HepG2 (cell line): ENCODE data around the gene SLC12A5. TPM values are rescaled to one million over a fixed set of nuclear protein-coding genes. Genes with fewer than 3 reads are reported as not detected.
A peak's percentile ranks its signal among the peaks of the same experiment; 100 is the strongest.

Experiments used
- BRD4 ChIP-seq: sonication (generic); formaldehyde crosslinking; IDR thresholded peaks from 2 replicates; pipeline ENCODE4 v1.4.0; 2020; ENCODE audit warnings: missing genetic modification reagents
- CREM ChIP-seq, 2 experiments: sonication (generic) in 1 of 2; formaldehyde crosslinking in 1 of 2; IDR thresholded peaks; 2 replicates each; pipeline versions ENCODE4 v1.4.0 to v1.6.1; 2016 to 2020; ENCODE audit warnings: antibody characterized with exemption in 1 of 2, mild to moderate bottlenecking in 1 of 2, missing genetic modification reagents in 1 of 2
- CTCF ChIP-seq: sonication (generic); formaldehyde crosslinking; IDR thresholded peaks from 2 replicates; pipeline ENCODE4 v1.5.0; 2020; ENCODE audit warnings: mild to moderate bottlenecking, missing genetic modification reagents, moderate library complexity
- FOSL1 ChIP-seq: sonication (generic); formaldehyde crosslinking; IDR thresholded peaks from 2 replicates; pipeline ENCODE4 v1.9.0; 2021; ENCODE audit warnings: missing genetic modification reagents, borderline replicate concordance
- HDAC1 ChIP-seq: sonication (generic); formaldehyde crosslinking; IDR thresholded peaks from 2 replicates; pipeline ENCODE4 v1.5.1; 2020; ENCODE audit warnings: mild to moderate bottlenecking, missing genetic modification reagents
- HDAC6 ChIP-seq: fragments of 200-600 bp; sonication (generic); IDR thresholded peaks from 2 replicates; pipeline ENCODE4 v1.7.0; 2017; ENCODE audit warnings: mild to moderate bottlenecking, antibody characterized with exemption, low read length, low read depth
- HES4 ChIP-seq: sonication (generic); formaldehyde crosslinking; IDR thresholded peaks from 2 replicates; pipeline ENCODE4 v1.9.0; 2021; ENCODE audit warnings: mild to moderate bottlenecking, missing genetic modification reagents, borderline replicate concordance
- HMGXB4 ChIP-seq, 2 experiments: sonication (generic) in 1 of 2; formaldehyde crosslinking in 1 of 2; IDR thresholded peaks; 2 replicates each; pipeline versions ENCODE4 v1.4.0 to v1.6.1; 2018 to 2020; ENCODE audit warnings: missing genetic modification reagents in 2 of 2, borderline replicate concordance in 1 of 2, low read depth in 1 of 2, mild to moderate bottlenecking in 1 of 2, missing biosample characterization in 1 of 2
- HOXA3 ChIP-seq: sonication (generic); formaldehyde crosslinking; IDR thresholded peaks from 2 replicates; pipeline ENCODE4 v1.5.0; 2020; ENCODE audit warnings: missing genetic modification reagents
- MYNN ChIP-seq: sonication (generic); formaldehyde crosslinking; IDR thresholded peaks from 2 replicates; pipeline ENCODE4 v1.4.0; 2020; ENCODE audit warnings: mild to moderate bottlenecking, low read depth, missing genetic modification reagents
- PHF8 ChIP-seq: sonication (generic); formaldehyde crosslinking; IDR thresholded peaks from 2 replicates; pipeline ENCODE4 v1.5.0; 2020; ENCODE audit warnings: missing genetic modification reagents
- RBM39 ChIP-seq: fragments of 200-400 bp; formaldehyde crosslinking; IDR thresholded peaks from one replicate; pipeline ENCODE4 v1.6.1; 2018; ENCODE audit warnings: antibody characterized with exemption, mild to moderate bottlenecking, low read depth, low read length; ENCODE audit not compliant: poor library complexity, severe bottlenecking
- SP4 ChIP-seq: sonication (generic); formaldehyde crosslinking; IDR thresholded peaks from 2 replicates; pipeline ENCODE4 v1.8.1; 2023; ENCODE audit warnings: mild to moderate bottlenecking, missing genetic modification reagents
- XRCC5 ChIP-seq: fragments of 200-400 bp; formaldehyde crosslinking; optimal IDR thresholded peaks from 2 replicates; pipeline ENCODE3; 2017; ENCODE audit warnings: mild to moderate bottlenecking, low read length
- ZBTB33 ChIP-seq: sonication (generic); formaldehyde crosslinking; IDR thresholded peaks from 2 replicates; pipeline ENCODE4 v1.4.0; 2020; ENCODE audit warnings: missing genetic modification reagents
- ZBTB7B ChIP-seq: sonication (generic); formaldehyde crosslinking; IDR thresholded peaks from 2 replicates; pipeline ENCODE4 v1.4.0; 2020; ENCODE audit warnings: missing genetic modification reagents
- ZNF205 ChIP-seq: IDR thresholded peaks from 2 replicates; pipeline ENCODE4 v1.6.1; 2018; ENCODE audit warnings: missing biosample characterization, missing genetic modification reagents
- ZNF883 ChIP-seq: sonication (generic); formaldehyde crosslinking; IDR thresholded peaks from 2 replicates; pipeline ENCODE4 v1.5.1; 2020; ENCODE audit warnings: mild to moderate bottlenecking, missing genetic modification reagents; ENCODE audit errors: not compliant biosample characterization
- polyA plus RNA-seq, 8 experiments: library from polyadenylated mRNA; depleted of rRNA in 3 of 8; stranded (reverse) in 7 of 8; unstranded in 1 of 8; fragments of >200 nt; fragmentation: Illumina TruSeq in 4 of 8; extraction: Trizol in 4 of 8; gene quantifications; 2 replicates each; pipeline versions ENCODE4 v1.2.1 to v1.2.3, GENCODE V29; 2011 to 2016; ENCODE audit warnings: low read depth in 4 of 8, missing spikeins in 1 of 8, mixed read lengths in 1 of 8; ENCODE audit not compliant: insufficient read depth in 1 of 8
- total RNA-seq, 5 experiments: library from RNA; depleted of rRNA; stranded (reverse); fragments of >200 nt; fragmentation: Illumina TruSeq; extraction: Trizol; gene quantifications; 2 replicates each; pipeline ENCODE4 v1.2.3, GENCODE V29; 2016; ENCODE audit warnings: low read depth in 1 of 5
- TF ChIP-seq, protein P1 (sequence below): sonication (generic); formaldehyde crosslinking; conservative IDR thresholded peaks from 2 replicates; pipeline ENCODE4 v1.4.0; 2020; ENCODE audit warnings: mild to moderate bottlenecking, missing genetic modification reagents, moderate library complexity

Gene SLC12A5
- total and polyA plus RNA-seq, 2 of the 13 experiments (the other 11 are each of a cell fraction or from before 2014, with no cell fraction given), result 4.3 to 5.4 TPM

GRCh38 chr20:46011631-46012482 lies 17.2 kb upstream of the SLC12A5 start (continued):
- TF ChIP-seq MYNN (CRISPR knock-in tag) (no peak), ZNF205 (CRISPR knock-in tag) (no peak), PHF8 (CRISPR knock-in tag) (0 out of 2 replicates have a peak, but pooled peaks have one; percentile 18), RBM39 (peak; percentile 18), HMGXB4 (CRISPR knock-in tag; IDR thresholded peaks at IDR 0.05; ENCODE audit: borderline replicate concordance in 1 of 2, low read depth in 1 of 2) (no peak), HDAC1 (CRISPR knock-in tag) (0 out of 2 replicates have a peak, but pooled peaks have one; percentile 25), BRD4 (CRISPR knock-in tag) (0 out of 2 replicates have a peak, but pooled peaks have one; percentile 13), ZBTB33 (peak; percentile 39; the same call in 1 of the 2 replicates), HES4 (no peak), SP4 (CRISPR knock-in tag) (0 out of 2 replicates have a peak, but pooled peaks have one; percentile 10), ZNF883 (CRISPR knock-in tag) (no peak), ZBTB7B (CRISPR knock-in tag) (no peak), XRCC5 (peak; percentile 73), HOXA3 (CRISPR knock-in tag) (no peak), FOSL1 (CRISPR knock-in tag) (no peak), HDAC6 (no peak), CTCF (CRISPR knock-in tag) (peak; percentile 72), CREM (IDR thresholded peaks at IDR 0.05) (no peak), CREM (CRISPR knock-in tag; IDR thresholded peaks at IDR 0.05) (no peak)
- TF ChIP-seq, protein P1, sequence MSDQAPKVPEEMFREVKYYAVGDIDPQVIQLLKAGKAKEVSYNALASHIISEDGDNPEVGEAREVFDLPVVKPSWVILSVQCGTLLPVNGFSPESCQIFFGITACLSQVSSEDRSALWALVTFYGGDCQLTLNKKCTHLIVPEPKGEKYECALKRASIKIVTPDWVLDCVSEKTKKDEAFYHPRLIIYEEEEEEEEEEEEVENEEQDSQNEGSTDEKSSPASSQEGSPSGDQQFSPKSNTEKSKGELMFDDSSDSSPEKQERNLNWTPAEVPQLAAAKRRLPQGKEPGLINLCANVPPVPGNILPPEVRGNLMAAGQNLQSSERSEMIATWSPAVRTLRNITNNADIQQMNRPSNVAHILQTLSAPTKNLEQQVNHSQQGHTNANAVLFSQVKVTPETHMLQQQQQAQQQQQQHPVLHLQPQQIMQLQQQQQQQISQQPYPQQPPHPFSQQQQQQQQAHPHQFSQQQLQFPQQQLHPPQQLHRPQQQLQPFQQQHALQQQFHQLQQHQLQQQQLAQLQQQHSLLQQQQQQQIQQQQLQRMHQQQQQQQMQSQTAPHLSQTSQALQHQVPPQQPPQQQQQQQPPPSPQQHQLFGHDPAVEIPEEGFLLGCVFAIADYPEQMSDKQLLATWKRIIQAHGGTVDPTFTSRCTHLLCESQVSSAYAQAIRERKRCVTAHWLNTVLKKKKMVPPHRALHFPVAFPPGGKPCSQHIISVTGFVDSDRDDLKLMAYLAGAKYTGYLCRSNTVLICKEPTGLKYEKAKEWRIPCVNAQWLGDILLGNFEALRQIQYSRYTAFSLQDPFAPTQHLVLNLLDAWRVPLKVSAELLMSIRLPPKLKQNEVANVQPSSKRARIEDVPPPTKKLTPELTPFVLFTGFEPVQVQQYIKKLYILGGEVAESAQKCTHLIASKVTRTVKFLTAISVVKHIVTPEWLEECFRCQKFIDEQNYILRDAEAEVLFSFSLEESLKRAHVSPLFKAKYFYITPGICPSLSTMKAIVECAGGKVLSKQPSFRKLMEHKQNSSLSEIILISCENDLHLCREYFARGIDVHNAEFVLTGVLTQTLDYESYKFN, result no peak
